ENCODE results near the gene SLC30A7. TPM values are rescaled to one million over a fixed set of nuclear protein-coding genes. Genes with fewer than 3 reads are reported as not detected.

The SLC30A7 gene
- total RNA-seq, 1 experiment from 2014 or later: 29.5 TPM

GRCh38 chr1:101025657-101026429, 130.0 kb downstream of the SLC30A7 start, which contains the start of gene DPH5:
TSS of gene DPH5 (minus strand) at chr1:101025784. CDS start at chr1:101025443, 341 bp downstream.
- peak; percentile 77 for DNase-seq (ENCODE audit: low spot score)

GRCh38 chr1:101026430-101026788, 130.5 kb downstream of the SLC30A7 start:
- DNase-seq (ENCODE audit: low spot score): peak; percentile 0

- no peak for DNase-seq (ENCODE audit: low spot score)
Observed at GRCh38 chr1:101027194-101027772, 131.4 kb downstream of the SLC30A7 start.

GRCh38 chr1:101028466-101028865, 132.6 kb downstream of the SLC30A7 start:
- DNase-seq (ENCODE audit: low spot score): no peak

GRCh38 chr1:101029184-101029583, 133.3 kb downstream of the SLC30A7 start:
- DNase-seq (ENCODE audit: low spot score): no peak

GRCh38 chr1:101030881-101031280, 135.0 kb downstream of the SLC30A7 start:
- DNase-seq (ENCODE audit: low spot score): no peak

Other genes starting within 250 kb of the SLC30A7 start
- gene VCAM1, start 176.3 kb upstream of the SLC30A7 start, total RNA-seq (2014; rRNA removed; shearing (Covaris generic)): 0.05 and 1.1 TPM in 2 replicates
- gene EXTL2, start 1.2 kb upstream of the SLC30A7 start, total RNA-seq (2014; rRNA removed; shearing (Covaris generic)): 20.9 and 24.3 TPM in 2 replicates
- gene DPH5, start 129.7 kb downstream of the SLC30A7 start, total RNA-seq (2014; rRNA removed; shearing (Covaris generic)): 29.5 and 39.4 TPM in 2 replicates